ENCODE measurements around the gene PRMT1. TPM values are rescaled to one million over a fixed set of nuclear protein-coding genes. Genes with fewer than 3 reads are reported as not detected.

PRMT1 gene
- total RNA-seq, 4 donors from 2014 or later, result 46.9 to 185 (median 80.0) TPM

DNA sequence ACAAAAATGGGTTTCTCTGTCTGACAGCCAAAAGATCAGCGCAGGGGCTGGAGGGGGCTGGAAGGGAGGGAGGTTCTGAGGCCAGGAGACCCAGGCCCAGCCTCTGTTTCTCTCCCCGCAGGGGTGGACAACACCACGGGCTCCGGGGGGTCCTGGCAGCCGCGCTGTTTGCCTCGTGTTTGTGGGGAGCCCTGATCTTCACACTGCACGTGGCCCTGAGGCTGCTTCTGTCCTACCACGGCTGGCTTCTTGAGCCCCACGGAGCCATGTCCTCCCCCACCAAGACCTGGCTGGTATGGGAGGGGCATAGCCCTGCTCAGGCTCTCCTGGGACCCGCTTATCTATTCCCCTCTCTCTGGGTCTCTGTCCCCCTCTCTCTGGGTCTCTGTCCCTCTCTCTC is 23.5 kb downstream of the PRMT1 start:
- Histone ChIP-seq H3K4me1 (no peaks in the 10 kb centered on the region), H3K27me3 (no peaks in the 10 kb centered on the region), H3K27ac (no peak overlapping the region), H3K4me3 (no peak overlapping the region), H3K9me3 (no peaks in the 10 kb centered on the region), H3K36me3 (no peaks in the 10 kb centered on the region)
- DNase-seq, result no peak
- TF ChIP-seq POLR2A (IDR thresholded peaks at IDR 0.05), result no peak
- TF ChIP-seq, protein P1, sequence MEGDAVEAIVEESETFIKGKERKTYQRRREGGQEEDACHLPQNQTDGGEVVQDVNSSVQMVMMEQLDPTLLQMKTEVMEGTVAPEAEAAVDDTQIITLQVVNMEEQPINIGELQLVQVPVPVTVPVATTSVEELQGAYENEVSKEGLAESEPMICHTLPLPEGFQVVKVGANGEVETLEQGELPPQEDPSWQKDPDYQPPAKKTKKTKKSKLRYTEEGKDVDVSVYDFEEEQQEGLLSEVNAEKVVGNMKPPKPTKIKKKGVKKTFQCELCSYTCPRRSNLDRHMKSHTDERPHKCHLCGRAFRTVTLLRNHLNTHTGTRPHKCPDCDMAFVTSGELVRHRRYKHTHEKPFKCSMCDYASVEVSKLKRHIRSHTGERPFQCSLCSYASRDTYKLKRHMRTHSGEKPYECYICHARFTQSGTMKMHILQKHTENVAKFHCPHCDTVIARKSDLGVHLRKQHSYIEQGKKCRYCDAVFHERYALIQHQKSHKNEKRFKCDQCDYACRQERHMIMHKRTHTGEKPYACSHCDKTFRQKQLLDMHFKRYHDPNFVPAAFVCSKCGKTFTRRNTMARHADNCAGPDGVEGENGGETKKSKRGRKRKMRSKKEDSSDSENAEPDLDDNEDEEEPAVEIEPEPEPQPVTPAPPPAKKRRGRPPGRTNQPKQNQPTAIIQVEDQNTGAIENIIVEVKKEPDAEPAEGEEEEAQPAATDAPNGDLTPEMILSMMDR (IDR thresholded peaks at IDR 0.05), result no peak

DNA sequence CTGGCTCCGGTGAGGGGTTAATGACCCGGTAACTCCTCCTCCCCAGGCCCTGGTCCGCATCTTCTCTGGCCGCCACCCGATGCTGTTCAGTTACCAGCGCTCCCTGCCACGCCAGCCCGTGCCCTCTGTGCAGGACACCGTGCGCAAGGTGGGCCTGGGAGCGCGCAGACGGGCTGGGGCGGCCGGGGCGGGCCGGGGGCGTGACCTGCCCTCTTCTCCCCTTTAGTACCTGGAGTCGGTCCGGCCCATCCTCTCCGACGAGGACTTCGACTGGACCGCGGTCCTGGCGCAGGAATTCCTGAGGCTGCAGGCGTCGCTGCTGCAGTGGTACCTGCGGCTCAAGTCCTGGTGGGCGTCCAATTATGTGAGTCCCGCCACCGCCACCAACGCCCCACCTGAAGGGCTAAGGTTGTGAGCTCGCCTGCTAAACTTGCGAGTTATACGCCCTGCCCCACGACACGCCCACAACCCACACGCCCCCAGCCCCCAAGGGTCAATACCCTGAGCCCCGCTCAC is 24.3 kb downstream of the PRMT1 start:
- H3K4me1 ChIP-seq, result no peaks in the 10 kb centered on the region
- H3K9me3 ChIP-seq, result no peaks in the 10 kb centered on the region
- TF ChIP-seq, protein P1 (IDR thresholded peaks at IDR 0.05), result no peak
- no peak for TF ChIP-seq POLR2A (IDR thresholded peaks at IDR 0.05)
- H3K27me3 ChIP-seq, result no peaks in the 10 kb centered on the region
- no peak overlapping the region for H3K27ac ChIP-seq
- H3K36me3 ChIP-seq, result no peaks in the 10 kb centered on the region
- DNase-seq, result no peak
- no peak overlapping the region for H3K4me3 ChIP-seq

DNA sequence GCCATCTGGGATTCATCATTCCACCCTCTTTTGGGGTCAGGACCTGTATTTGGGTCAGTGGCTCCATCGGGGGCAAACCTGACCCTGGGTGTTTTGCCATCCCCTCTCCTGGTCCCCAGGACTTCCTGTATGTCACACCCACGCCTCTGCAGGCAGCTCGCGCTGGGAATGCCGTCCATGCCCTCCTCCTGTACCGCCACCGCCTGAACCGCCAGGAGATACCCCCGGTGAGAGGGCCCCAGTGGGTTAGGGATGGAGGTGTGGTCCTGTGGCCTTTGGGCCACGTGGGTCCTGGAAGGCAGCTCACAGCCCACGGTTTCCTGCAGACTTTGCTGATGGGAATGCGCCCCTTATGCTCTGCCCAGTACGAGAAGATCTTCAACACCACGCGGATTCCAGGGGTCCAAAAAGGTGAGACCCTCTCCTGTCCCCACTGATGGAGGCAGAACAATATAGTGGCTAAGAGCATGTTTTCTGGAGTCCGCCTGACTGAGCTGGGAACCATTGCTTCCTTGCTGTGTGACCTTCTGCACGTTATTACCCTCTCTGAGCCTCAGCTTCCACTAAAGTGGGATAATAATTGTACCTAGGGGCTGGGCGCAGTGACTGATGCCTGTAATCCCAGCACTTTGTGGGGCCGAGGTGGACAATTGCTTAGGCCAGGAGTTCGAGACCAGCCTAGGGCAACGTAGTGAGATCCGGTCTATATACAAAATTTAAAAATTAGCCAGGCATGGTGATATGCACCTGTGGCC is 28.0 kb downstream of the PRMT1 start:
- Histone ChIP-seq H3K9me3 (no peaks in the 10 kb centered on the region), H3K4me1 (no peaks in the 10 kb centered on the region), H3K4me3 (no peak overlapping the region), H3K27ac (no peak overlapping the region), H3K36me3 (no peaks in the 10 kb centered on the region), H3K27me3 (no peaks in the 10 kb centered on the region)
- DNase-seq, result no peak
- TF ChIP-seq POLR2A (IDR thresholded peaks at IDR 0.05), result no peak
- TF ChIP-seq, protein P1 (IDR thresholded peaks at IDR 0.05), result no peak

DNA sequence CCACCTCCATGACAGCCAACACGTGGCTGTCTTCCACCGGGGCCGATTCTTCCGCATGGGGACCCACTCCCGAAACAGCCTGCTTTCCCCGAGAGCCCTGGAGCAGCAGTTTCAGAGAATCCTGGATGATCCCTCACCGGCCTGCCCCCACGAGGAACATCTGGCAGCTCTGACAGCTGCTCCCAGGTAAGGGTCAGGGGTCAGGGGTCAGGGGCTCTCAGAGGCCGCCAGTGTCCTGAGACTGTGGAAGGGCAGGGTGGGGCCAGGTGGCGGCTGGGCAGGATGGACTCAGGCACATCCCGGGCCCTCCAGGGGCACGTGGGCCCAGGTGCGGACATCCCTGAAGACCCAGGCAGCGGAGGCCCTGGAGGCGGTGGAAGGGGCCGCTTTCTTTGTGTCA is 28.8 kb downstream of the PRMT1 start:
- no peak for DNase-seq
- Histone ChIP-seq H3K9me3 (no peaks in the 10 kb centered on the region), H3K27ac (no peak overlapping the region), H3K4me3 (no peak overlapping the region), H3K4me1 (no peaks in the 10 kb centered on the region), H3K27me3 (no peaks in the 10 kb centered on the region), H3K36me3 (no peaks in the 10 kb centered on the region)
- TF ChIP-seq, protein P1 (IDR thresholded peaks at IDR 0.05), result no peak
- TF ChIP-seq POLR2A (IDR thresholded peaks at IDR 0.05), result no peak

DNA sequence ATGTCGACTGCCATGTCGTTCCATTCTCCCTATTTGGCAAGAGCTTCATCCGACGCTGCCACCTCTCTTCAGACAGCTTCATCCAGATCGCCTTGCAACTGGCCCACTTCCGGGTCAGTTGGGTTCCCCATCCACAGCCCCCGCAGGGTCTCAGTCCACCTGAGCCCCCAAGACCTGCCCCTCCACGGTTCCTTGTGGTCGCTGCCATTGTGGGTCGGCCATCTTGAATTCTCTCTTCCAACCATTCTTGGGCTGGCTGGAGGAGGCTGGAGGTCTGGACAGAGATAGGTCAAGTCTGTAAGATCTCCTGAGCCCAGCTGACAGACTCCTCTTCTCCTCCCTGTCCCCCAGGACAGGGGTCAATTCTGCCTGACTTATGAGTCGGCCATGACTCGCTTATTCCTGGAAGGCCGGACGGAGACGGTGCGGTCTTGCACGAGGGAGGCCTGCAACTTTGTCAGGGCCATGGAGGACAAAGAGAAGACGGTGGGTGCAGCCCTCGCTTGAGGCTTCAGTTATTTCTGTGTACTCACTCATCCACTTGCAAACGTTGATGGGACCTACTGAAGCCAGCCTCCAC is 33.4 kb downstream of the PRMT1 start:
- no peak overlapping the region for H3K4me3 ChIP-seq
- TF ChIP-seq, protein P1 (IDR thresholded peaks at IDR 0.05), result no peak
- TF ChIP-seq POLR2A (IDR thresholded peaks at IDR 0.05), result no peak
- H3K36me3 ChIP-seq, result no peaks in the 10 kb centered on the region
- H3K27ac ChIP-seq, result no peak overlapping the region
- H3K27me3 ChIP-seq, result no peaks in the 10 kb centered on the region
- DNase-seq, result no peak
- no peaks in the 10 kb centered on the region for H3K9me3 ChIP-seq
- no peaks in the 10 kb centered on the region for H3K4me1 ChIP-seq

All from Peyer's patch (tissue), 4 donors.